DND-41 (cell line): ENCODE measurements around the gene IER3.

Source experiments
- EZH2 ChIP-seq: IDR thresholded peaks from 3 replicates; pipeline ENCODE4 v1.6.1; 2012; ENCODE audit warnings: borderline replicate concordance, low read depth, mild to moderate bottlenecking, moderate library complexity, low read length, inconsistent platforms; ENCODE audit not compliant: severe bottlenecking
- TF ChIP-seq, protein P1 (sequence below): IDR thresholded peaks from 2 replicates; pipeline ENCODE4 v1.5.1; 2012; ENCODE audit warnings: borderline replicate concordance, low read length, moderate library complexity, mild to moderate bottlenecking; ENCODE audit not compliant: poor library complexity, severe bottlenecking; ENCODE audit errors: extremely low read depth

DNA sequence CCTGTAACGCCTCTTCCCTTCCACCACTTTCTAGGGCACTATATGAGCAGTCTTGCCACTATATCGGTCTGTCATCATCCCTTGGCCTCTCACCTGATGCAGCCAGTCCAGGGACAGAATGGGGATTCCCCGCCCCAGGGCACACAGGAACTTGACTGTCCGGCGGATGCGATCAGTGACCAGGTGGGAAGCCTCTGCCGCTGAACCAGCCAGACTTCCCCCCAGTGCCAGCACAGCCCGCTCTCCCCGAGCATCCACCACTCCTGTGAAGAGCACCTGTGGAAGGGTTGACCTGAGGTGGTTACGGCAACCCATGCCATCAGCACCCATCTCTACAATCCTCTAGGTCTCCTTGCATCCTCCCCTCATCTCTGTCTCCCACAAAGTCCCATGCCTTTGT, 41.3 kb downstream of the IER3 start:
- TF ChIP-seq, protein P1, sequence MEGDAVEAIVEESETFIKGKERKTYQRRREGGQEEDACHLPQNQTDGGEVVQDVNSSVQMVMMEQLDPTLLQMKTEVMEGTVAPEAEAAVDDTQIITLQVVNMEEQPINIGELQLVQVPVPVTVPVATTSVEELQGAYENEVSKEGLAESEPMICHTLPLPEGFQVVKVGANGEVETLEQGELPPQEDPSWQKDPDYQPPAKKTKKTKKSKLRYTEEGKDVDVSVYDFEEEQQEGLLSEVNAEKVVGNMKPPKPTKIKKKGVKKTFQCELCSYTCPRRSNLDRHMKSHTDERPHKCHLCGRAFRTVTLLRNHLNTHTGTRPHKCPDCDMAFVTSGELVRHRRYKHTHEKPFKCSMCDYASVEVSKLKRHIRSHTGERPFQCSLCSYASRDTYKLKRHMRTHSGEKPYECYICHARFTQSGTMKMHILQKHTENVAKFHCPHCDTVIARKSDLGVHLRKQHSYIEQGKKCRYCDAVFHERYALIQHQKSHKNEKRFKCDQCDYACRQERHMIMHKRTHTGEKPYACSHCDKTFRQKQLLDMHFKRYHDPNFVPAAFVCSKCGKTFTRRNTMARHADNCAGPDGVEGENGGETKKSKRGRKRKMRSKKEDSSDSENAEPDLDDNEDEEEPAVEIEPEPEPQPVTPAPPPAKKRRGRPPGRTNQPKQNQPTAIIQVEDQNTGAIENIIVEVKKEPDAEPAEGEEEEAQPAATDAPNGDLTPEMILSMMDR = no peak
- TF ChIP-seq EZH2 = no peak
